ENCODE results near the gene TASP1. TPM values are rescaled to one million over a fixed set of nuclear protein-coding genes. Genes with fewer than 3 reads are reported as not detected.

TASP1 gene
- total RNA-seq, 1 experiment from 2014 or later, result 13.9 TPM

DNA sequence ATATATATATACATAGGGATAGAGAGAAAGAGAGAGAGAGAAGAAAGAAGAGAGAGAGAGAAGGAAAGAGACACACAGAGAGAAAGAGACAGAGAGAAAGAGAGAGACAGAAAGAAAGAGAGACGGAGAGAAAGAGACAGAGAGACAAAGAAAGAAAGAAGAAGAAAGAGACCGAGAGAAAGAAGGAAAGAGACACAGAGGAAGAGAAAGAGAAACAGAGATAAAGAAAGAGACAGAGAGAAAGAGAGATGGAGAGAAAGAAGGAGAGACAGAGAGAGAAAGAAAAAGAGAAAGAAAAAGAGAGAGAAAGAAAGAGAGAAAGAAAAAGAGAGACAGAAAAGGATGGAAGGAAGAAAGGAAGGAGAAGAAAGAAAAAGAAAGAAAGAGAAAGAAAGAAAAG is 46.9 kb upstream of the TASP1 start:
- Histone ChIP-seq H3K4me3 (ENCODE audit: low read length) (no peak overlapping the region), H3K9me3 (ENCODE audit: low read length) (no peaks in the 10 kb centered on the region), H3F3A (ENCODE audit: low read length, unreplicated experiment) (no peaks in the 10 kb centered on the region), H3K27me3 (ENCODE audit: low read length) (peaks cover 18% of the 10 kb centered on the region), H4K20me1 (ENCODE audit: low read length) (no peaks in the 10 kb centered on the region), H3K4me2 (ENCODE audit: low read length) (no peak overlapping the region), H3K36me3 (ENCODE audit: low read depth, low read length) (no peaks in the 10 kb centered on the region), H3K9me2 (replicated peaks; ENCODE audit: low read length) (no peaks in the 10 kb centered on the region), H2AFZ (ENCODE audit: low read length) (no peak overlapping the region), H3K27ac (ENCODE audit: low read length) (no peak overlapping the region), H3K4me1 (ENCODE audit: insufficient read depth, low read length) (no peaks in the 10 kb centered on the region; the same call in 1 of the 2 replicates), H3K9ac (ENCODE audit: low read length) (no peak overlapping the region), H3K79me2 (ENCODE audit: low read length) (no peaks in the 10 kb centered on the region)
- POLR2A ChIA-PET (ENCODE audit: unreplicated experiment), result no interaction called here
- intact Hi-C loops (cut with micrococcal nuclease), result no loop called here
- TF ChIP-seq, protein P1, sequence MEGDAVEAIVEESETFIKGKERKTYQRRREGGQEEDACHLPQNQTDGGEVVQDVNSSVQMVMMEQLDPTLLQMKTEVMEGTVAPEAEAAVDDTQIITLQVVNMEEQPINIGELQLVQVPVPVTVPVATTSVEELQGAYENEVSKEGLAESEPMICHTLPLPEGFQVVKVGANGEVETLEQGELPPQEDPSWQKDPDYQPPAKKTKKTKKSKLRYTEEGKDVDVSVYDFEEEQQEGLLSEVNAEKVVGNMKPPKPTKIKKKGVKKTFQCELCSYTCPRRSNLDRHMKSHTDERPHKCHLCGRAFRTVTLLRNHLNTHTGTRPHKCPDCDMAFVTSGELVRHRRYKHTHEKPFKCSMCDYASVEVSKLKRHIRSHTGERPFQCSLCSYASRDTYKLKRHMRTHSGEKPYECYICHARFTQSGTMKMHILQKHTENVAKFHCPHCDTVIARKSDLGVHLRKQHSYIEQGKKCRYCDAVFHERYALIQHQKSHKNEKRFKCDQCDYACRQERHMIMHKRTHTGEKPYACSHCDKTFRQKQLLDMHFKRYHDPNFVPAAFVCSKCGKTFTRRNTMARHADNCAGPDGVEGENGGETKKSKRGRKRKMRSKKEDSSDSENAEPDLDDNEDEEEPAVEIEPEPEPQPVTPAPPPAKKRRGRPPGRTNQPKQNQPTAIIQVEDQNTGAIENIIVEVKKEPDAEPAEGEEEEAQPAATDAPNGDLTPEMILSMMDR (conservative IDR thresholded peaks at IDR 0.05; ENCODE audit: low read depth, low read length), result no peak
- TF ChIP-seq EZH2phosphoT487 (IDR thresholded peaks at IDR 0.05; ENCODE audit: borderline replicate concordance, low read length), result no peak
- TF ChIP-seq EZH2 (IDR thresholded peaks at IDR 0.05; ENCODE audit: low read length, unreplicated experiment), result no peak
- no peak for ATAC-seq
- no TSS peak for BruUV-seq (replicated peaks)
- DNase-seq, result no peak
- CTCF ChIA-PET, result no interaction called here

DNA sequence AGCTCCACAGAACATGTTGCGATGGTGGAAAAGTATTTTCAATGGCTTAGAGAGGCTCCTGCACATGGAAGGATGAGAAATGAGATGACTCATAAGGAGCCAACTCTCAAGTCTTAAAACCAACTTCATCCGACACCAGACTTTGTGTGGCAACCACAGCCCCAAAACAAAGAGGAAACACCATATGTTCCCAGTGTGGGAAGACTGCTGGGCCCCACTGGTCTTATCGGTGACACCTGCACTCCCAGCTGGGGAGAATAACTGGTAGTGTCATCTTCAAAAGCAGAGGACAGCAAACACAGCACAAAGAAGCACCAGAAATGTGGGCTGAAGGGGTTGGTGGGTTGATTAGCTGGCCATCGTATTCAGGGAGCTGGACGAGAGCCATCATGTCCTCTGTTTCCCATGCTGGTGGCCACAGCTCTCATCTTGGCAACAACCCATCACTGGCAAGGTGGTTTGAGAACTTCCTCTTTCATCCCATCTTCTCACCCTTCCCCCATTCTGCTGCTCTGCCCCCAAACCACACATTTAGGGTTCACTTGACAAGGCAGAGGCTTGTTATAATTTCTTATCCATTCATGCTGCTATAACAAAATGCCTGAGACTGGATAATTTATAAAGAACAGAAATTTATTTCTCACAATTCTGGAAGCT is 46.0 kb upstream of the TASP1 start:
- Histone ChIP-seq H3K4me1 (ENCODE audit: insufficient read depth, low read length) (no peaks in the 10 kb centered on the region; the same call in 1 of the 2 replicates), H3K9ac (ENCODE audit: low read length) (no peak overlapping the region), H3K79me2 (ENCODE audit: low read length) (no peaks in the 10 kb centered on the region), H3K27me3 (ENCODE audit: low read length) (peaks cover 18% of the 10 kb centered on the region), H3K36me3 (ENCODE audit: low read depth, low read length) (no peaks in the 10 kb centered on the region), H3K4me3 (ENCODE audit: low read length) (no peak overlapping the region), H3K4me2 (ENCODE audit: low read length) (no peak overlapping the region), H3K27ac (ENCODE audit: low read length) (no peak overlapping the region), H2AFZ (ENCODE audit: low read length) (no peak overlapping the region), H3K9me2 (replicated peaks; ENCODE audit: low read length) (no peaks in the 10 kb centered on the region), H3K9me3 (ENCODE audit: low read length) (no peaks in the 10 kb centered on the region), H4K20me1 (ENCODE audit: low read length) (no peaks in the 10 kb centered on the region), H3F3A (ENCODE audit: low read length, unreplicated experiment) (no peaks in the 10 kb centered on the region)
- ATAC-seq (no peak), DNase-seq (no peak)
- TF ChIP-seq EZH2phosphoT487 (IDR thresholded peaks at IDR 0.05; ENCODE audit: borderline replicate concordance, low read length), result no peak
- no peak for TF ChIP-seq EZH2 (IDR thresholded peaks at IDR 0.05; ENCODE audit: low read length, unreplicated experiment)
- TF ChIP-seq, protein P1 (conservative IDR thresholded peaks at IDR 0.05; ENCODE audit: low read depth, low read length), result no peak
- no TSS peak for BruUV-seq (replicated peaks)
- intact Hi-C loops (cut with micrococcal nuclease), result no loop called here
- ChIA-PET CTCF (no interaction called here), POLR2A (ENCODE audit: unreplicated experiment) (no interaction called here)

DNA sequence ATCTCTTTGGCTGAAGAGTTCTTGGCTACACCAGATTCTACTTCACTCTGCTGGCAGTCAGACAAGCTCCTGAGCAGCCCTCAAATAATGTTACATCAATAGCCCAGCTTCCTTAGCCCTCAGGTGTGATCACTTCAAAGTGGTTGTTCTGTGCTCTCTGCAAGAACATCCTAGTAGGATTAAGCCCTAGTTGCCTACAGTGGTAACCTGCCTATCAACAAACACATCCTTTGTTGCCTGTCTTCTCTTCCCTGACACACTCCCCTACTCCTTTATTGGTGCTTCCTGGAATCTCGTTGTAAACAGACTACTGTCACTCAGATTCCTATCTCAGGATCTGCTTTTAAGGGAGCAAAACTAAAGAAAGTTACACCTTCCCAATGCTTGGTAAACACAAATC is 45.1 kb upstream of the TASP1 start:
- intact Hi-C loops (cut with micrococcal nuclease), result no loop called here
- H3K4me3 ChIP-seq (ENCODE audit: low read length), result no peak overlapping the region
- H3K79me2 ChIP-seq (ENCODE audit: low read length), result no peaks in the 10 kb centered on the region
- H3F3A ChIP-seq (ENCODE audit: low read length, unreplicated experiment), result no peaks in the 10 kb centered on the region
- no peak overlapping the region for H3K4me2 ChIP-seq (ENCODE audit: low read length)
- H3K9ac ChIP-seq (ENCODE audit: low read length), result no peak overlapping the region
- no peak overlapping the region for H3K27ac ChIP-seq (ENCODE audit: low read length)
- ChIA-PET CTCF (no interaction called here), POLR2A (ENCODE audit: unreplicated experiment) (no interaction called here)
- no peaks in the 10 kb centered on the region for H3K36me3 ChIP-seq (ENCODE audit: low read depth, low read length)
- no peak for ATAC-seq
- peaks cover 18% of the 10 kb centered on the region for H3K27me3 ChIP-seq (ENCODE audit: low read length)
- DNase-seq, result no peak
- TF ChIP-seq EZH2 (IDR thresholded peaks at IDR 0.05; ENCODE audit: low read length, unreplicated experiment) (no peak), EZH2phosphoT487 (IDR thresholded peaks at IDR 0.05; ENCODE audit: borderline replicate concordance, low read length) (no peak)
- TF ChIP-seq, protein P1 (conservative IDR thresholded peaks at IDR 0.05; ENCODE audit: low read depth, low read length), result no peak
- H3K9me3 ChIP-seq (ENCODE audit: low read length), result no peaks in the 10 kb centered on the region
- BruUV-seq (replicated peaks), result no TSS peak
- H4K20me1 ChIP-seq (ENCODE audit: low read length), result no peaks in the 10 kb centered on the region
- H3K4me1 ChIP-seq (ENCODE audit: insufficient read depth, low read length), result no peaks in the 10 kb centered on the region; the same call in 1 of the 2 replicates
- no peaks in the 10 kb centered on the region for H3K9me2 ChIP-seq (replicated peaks; ENCODE audit: low read length)
- no peak overlapping the region for H2AFZ ChIP-seq (ENCODE audit: low read length)
